ENCODE results near the gene PCMTD2. TPM values are rescaled to one million over a fixed set of nuclear protein-coding genes. Genes with fewer than 3 reads are reported as not detected.

PCMTD2 gene
- total RNA-seq, 1 experiment from 2014 or later: 52.0 TPM

DNA sequence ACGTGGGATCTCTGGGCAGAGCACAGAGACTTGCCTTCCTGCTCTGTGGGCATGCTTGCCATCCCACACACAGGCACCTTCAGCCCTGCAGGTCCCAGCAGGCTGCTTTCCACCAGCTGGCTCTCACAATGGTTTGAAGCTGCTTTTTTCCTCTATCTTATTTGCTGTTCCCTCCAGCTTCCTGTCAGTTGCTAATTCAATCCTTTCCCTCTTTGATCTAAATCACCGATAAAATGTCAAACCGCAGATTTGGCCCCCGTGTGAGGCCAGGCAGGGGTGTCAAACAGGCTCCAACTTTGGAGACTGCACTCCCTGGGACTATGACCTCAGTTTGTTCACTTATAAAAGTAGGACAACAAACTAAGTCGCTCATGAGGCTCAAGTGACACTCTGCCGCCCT, 40.6 kb upstream of the PCMTD2 start:
- TF ChIP-seq, protein P1, sequence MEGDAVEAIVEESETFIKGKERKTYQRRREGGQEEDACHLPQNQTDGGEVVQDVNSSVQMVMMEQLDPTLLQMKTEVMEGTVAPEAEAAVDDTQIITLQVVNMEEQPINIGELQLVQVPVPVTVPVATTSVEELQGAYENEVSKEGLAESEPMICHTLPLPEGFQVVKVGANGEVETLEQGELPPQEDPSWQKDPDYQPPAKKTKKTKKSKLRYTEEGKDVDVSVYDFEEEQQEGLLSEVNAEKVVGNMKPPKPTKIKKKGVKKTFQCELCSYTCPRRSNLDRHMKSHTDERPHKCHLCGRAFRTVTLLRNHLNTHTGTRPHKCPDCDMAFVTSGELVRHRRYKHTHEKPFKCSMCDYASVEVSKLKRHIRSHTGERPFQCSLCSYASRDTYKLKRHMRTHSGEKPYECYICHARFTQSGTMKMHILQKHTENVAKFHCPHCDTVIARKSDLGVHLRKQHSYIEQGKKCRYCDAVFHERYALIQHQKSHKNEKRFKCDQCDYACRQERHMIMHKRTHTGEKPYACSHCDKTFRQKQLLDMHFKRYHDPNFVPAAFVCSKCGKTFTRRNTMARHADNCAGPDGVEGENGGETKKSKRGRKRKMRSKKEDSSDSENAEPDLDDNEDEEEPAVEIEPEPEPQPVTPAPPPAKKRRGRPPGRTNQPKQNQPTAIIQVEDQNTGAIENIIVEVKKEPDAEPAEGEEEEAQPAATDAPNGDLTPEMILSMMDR (conservative IDR thresholded peaks at IDR 0.05): no peak
- no peak for DNase-seq
- peaks cover 7% of the 10 kb centered on the region for H3K27me3 Mint-ChIP-seq (ENCODE audit: low read depth)
- H3K27ac Mint-ChIP-seq: no peak overlapping the region; a peak in 1 of 7 replicates
- no CpG with 5 or more reads among the region's 6 CpGs for WGBS (ENCODE audit: extremely low coverage, insufficient read length, low lambda C conversion rate)
- no peak overlapping the region for H3K23ac ChIP-seq (ENCODE audit: insufficient read length, low read depth, low read length)
- no peak overlapping the region for H2AK5ac ChIP-seq (ENCODE audit: insufficient read length, low read length)
- no peaks in the 10 kb centered on the region for H3K79me2 ChIP-seq (ENCODE audit: insufficient read depth, low read length)
- no peak overlapping the region for H2BK20ac ChIP-seq (ENCODE audit: low read depth, low read length, poor library complexity, severe bottlenecking)
- H3K4me2 ChIP-seq (ENCODE audit: insufficient read depth, insufficient read length, low read length): no peak overlapping the region
- no peak overlapping the region for H4K5ac ChIP-seq (ENCODE audit: insufficient read length, low read depth, low read length)
- H3K18ac ChIP-seq (ENCODE audit: insufficient read length, low read depth, low read length): no peak overlapping the region
- no peak overlapping the region; the same call in 1 of the 2 replicates for H3K14ac ChIP-seq (ENCODE audit: insufficient read depth, low read length)
- no peaks in the 10 kb centered on the region for H4K20me1 ChIP-seq (ENCODE audit: control insufficient read depth, insufficient read depth, insufficient read length)
- no peaks in the 10 kb centered on the region for H3K27me3 ChIP-seq (ENCODE audit: insufficient read depth, low read length)
- H3K4ac ChIP-seq (ENCODE audit: low read depth, low read length): no peak overlapping the region
- peaks cover 2% of the 10 kb centered on the region for H3K23me2 ChIP-seq (ENCODE audit: insufficient read length, low read depth, low read length, poor library complexity, severe bottlenecking)
- H3K9me3 Mint-ChIP-seq: no peaks in the 10 kb centered on the region
- no peaks in the 10 kb centered on the region; a peak in 1 of 7 replicates for H3K36me3 Mint-ChIP-seq (ENCODE audit: insufficient read depth in 1 of 3, low read depth in 3 of 3)
- no peak overlapping the region for H3K56ac ChIP-seq (ENCODE audit: insufficient read length, low read depth, low read length)
- H3K9me3 ChIP-seq (ENCODE audit: control insufficient read depth, low read depth, low read length): no peaks in the 10 kb centered on the region
- H3K4me1 Mint-ChIP-seq: peaks cover 11 to 12% of the 10 kb centered on the region in 2 experiments
- no peaks in the 10 kb centered on the region for H3K79me1 ChIP-seq (ENCODE audit: insufficient read depth, low read depth, low read length, poor library complexity, severe bottlenecking)
- no peak overlapping the region for H4K91ac ChIP-seq (ENCODE audit: insufficient read length, low read depth, low read length)
- no peak overlapping the region for H2BK5ac ChIP-seq (ENCODE audit: insufficient read length, low read length)
- no peak overlapping the region for H3K27ac ChIP-seq (ENCODE audit: insufficient read length, low read depth, low read length)
- H2BK12ac ChIP-seq (ENCODE audit: insufficient read length, low read depth, low read length): no peak overlapping the region
- no peak overlapping the region for H4K8ac ChIP-seq (replicated peaks; ENCODE audit: insufficient read length, low read depth, low read length)
- no peak overlapping the region for H2BK15ac ChIP-seq (ENCODE audit: low read depth, low read length)
- no peak overlapping the region for H2AFZ ChIP-seq (ENCODE audit: low read length)
- H3K9ac ChIP-seq (ENCODE audit: extremely low read depth, insufficient read length, low read length): no peak overlapping the region
- no peak overlapping the region for H3K4me3 Mint-ChIP-seq
- H2BK120ac ChIP-seq (ENCODE audit: low read depth, low read length, poor library complexity, severe bottlenecking): no peak overlapping the region
- no peaks in the 10 kb centered on the region for H3K4me1 ChIP-seq (ENCODE audit: insufficient read depth, low read length)
- H3T11ph ChIP-seq (ENCODE audit: low read length): no peak overlapping the region
